Hematopoietic multipotent progenitor cell treated with erythropoietin and hydrocortisone succinate and interleukin-3 and kit ligand, for 4 days (in vitro differentiated cells): Measurements from ENCODE around the gene KCNS3.
A peak's percentile ranks its signal among the peaks of the same experiment; 100 is the strongest.

ENCODE experiments used
- DNase-seq: peaks from one replicate; pipeline ENCODE4 v3.0.0-alpha.2; 2015

Gene KCNS3, protein sequence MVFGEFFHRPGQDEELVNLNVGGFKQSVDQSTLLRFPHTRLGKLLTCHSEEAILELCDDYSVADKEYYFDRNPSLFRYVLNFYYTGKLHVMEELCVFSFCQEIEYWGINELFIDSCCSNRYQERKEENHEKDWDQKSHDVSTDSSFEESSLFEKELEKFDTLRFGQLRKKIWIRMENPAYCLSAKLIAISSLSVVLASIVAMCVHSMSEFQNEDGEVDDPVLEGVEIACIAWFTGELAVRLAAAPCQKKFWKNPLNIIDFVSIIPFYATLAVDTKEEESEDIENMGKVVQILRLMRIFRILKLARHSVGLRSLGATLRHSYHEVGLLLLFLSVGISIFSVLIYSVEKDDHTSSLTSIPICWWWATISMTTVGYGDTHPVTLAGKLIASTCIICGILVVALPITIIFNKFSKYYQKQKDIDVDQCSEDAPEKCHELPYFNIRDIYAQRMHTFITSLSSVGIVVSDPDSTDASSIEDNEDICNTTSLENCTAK

DNA sequence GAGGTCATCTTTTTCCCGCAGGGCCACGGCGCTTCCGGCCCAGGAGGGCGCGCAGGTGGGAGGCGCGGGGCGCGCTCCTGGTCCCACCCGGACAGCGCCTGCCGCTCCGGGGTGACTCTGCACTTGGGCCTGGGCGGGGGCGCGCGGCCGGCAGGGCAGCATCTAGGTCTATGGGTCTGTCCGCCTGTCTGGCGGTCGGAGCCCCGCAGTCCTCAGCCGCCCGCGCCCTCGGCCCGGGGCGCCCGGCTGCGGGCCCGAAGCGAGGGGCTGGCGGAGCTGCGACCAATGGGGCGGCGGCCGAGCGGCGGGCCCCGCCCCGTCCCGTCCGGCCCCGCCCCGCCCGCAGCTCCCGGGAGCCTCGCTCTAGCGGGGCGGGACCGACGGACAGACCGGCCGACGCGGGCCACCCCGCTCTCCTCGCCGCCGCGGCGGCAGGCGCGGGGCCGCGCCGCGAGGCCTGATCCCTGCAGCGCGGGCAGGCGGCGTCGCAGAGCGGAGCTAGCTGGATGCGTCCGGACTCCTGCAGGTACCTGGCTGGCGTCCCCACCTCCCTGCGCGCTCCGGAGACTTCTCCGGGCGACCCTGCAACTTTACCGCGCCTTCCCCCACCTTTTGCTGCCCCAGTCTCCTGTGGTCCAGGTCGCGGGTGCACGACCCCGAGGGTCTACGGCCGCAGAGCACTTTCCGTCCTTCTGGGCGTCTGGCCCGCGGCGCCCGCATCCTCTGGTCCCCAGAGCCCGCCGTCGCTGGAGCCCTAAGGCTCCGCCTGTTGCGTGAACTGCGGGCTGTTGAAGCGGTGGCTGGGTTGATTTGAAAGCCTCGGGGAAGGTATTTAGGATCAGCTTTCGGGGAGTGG, at the start of gene KCNS3:
Gene KCNS3 (plus strand): TSS at position 387 of the 856 bp plus-strand sequence. CDS start 52,342 bp downstream, outside the sequence.
- peak; percentile 42 for DNase-seq

DNA sequence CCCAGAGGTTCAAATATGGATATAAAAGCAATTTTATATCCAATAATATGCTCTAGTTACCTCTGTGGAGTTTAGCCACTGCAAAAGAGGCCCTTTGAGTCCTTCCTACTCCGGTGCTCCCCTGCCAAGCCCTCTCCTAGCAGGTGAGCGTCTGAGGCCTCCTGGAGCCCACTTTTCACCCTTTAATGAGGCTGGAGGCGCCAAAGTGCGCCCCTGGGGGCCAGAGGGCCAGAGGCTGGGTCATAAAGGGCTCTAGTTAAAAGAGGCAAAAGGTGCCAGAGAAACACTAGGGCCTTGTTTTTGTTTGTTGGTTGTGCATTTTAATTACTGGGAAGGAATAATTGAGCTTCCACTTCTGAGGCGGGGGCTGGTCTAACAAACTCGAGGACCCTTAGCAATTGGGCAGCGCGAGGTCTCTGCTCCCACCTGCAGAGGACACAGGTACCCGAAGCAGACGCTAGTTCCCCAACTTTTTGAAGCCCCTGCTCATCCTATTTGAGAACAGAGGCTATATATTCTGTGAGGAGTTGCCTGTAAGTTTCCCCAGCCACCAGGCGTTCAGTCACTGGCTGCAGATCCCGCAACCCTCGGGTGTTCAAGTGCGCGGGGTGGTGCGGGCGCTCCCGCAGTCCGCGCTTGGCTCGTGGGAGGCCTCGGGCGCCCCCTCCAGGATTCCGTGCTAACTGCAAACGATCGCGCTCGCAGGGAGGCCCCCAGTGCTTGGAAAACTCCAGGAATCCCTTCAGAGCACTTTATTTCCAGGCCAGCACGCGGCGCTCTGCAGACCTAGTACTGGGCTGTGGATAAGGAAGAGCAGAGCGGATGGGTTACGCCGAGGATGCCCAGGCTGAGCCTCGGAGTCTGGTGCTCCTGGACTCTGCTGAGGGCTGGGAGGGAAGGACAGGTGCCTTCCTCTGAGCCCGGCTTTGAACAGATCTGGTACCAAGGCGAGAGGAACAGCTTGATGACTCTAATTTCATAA, 48.1 kb upstream of the KCNS3 start:
- peak; percentile 66 for DNase-seq

DNA sequence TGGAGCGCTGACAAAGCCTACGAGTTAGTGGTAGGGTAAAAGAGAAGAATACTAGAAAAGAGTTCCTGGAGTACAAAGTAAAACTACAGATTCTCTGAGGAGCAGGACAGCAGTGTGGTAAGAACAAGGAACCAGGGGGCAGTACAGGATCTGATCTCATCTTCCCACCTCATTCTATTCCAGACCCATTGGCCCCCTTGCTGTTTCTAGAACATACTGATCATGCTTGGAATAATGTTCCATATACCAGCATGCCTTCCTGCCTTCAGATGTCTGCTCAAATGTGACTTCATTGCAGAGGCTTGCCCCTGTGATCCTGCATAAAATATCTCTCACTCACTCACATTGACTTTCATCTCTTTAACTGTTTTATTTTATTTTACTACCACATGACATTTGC, 43.0 kb upstream of the KCNS3 start:
- no peak for DNase-seq

DNA sequence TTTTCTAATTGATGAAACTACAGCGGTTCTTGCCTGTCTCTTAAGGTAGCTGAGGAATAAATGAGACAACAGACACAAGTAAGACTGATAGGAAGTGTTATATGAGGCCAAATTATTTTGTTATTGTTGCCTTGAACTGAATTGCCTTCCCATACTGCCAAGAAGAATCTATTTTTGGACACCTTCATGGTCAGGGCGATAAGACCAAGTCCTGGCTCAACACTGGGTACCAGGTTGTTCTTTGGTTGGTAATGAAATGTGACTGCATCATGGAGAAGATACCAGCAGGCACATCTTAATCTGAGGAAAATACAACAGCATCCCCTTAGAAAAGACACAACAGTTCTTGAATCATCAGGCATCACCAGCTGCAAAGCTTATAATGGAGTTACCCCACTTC, 38.5 kb upstream of the KCNS3 start:
- no peak for DNase-seq

DNA sequence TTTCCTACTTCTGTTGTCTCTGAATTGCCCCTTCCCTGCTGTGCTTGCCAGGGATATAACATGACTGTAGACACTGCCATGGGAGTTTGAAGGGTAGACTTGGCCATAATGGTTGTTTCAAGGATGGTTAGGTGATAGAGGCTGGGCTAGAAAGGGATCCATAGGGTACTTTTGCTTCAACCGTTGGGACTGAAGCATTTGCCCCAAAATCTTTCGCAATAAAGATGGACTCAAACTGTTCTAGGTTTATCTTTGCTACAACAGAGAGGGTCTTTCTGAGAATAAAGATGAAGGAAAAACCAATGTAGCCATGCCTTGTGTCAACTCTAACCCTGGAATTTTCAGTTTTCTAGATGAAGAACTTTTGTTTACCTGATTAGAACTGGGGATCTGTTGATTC, 35.0 kb upstream of the KCNS3 start:
- DNase-seq = no peak

DNA sequence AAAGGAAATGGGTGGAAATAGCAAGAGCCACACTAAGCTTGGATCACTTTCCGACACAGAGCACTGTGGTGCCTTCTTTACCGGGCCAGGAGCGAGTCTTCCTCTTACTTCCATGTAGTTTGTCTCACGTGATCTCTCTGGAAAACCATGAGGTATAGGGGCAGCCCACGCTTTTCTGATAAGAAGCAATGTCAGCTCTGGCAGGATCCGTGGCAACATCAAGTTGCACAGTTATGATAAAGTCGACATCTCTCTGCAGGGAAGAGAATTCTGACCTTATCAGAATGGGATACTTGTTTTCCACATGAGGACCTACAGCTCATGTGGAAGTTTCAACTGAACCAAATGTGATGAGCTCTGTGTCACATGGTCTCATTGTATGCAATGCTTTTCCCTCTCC, 32.7 kb upstream of the KCNS3 start:
- DNase-seq = no peak

DNA sequence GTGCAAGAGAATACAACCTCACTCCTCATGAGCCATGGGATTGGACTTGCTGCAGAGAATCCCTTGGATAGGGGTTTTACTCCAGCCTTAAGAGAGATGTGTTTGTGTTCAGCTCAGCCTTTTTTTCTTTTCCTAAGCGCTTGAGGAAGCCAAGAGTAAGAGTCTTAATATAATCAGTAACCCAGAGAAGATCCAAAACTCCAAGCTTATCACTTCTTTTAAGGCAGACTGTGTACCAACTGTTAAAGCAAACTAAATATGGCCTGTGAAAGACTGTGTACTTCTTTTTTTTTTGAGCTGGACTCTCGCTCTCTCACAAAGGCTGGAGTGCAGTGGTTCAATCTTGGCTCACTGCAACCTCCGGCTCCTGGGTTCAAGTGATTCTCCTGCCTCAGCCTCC, 31.8 kb upstream of the KCNS3 start:
- DNase-seq = no peak

DNA sequence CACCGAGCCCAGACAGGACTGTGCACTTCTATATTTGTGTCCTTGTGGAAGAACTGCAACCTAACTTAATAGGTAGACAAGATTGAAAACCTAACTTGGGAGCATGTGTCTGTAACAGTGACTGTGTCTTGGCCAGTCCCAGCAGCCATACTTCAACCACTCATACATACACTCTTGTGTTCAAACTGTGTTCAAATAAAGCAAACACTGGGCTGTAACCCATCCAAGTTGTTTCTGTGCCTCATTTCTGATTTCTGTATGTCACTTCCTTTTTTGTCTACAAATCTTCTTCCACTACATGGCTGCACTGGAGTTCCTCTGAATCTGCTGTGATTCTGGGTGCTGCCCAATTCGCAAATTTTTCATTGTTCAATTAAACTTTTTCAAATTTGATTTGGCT, 31.2 kb upstream of the KCNS3 start:
- DNase-seq = no peak

DNA sequence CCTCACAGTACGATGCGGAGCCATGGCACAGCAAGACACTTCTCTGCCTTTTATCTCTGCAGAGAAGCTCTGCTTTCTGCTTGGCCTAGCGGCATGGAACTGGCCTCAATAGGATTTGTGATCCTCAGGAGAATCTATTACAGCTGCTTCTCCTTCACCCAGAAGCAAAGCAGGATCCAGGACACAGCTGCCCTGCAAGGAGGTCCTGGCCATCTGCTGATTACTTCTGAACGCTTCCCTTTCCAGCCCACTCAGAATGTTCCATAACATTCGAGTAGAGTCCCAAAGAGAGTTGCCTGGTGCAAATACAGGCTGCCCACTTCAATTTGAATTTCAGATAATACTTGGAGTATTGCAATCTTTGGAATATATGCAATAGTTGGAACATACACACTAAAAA, 29.2 kb upstream of the KCNS3 start:
- no peak for DNase-seq

DNA sequence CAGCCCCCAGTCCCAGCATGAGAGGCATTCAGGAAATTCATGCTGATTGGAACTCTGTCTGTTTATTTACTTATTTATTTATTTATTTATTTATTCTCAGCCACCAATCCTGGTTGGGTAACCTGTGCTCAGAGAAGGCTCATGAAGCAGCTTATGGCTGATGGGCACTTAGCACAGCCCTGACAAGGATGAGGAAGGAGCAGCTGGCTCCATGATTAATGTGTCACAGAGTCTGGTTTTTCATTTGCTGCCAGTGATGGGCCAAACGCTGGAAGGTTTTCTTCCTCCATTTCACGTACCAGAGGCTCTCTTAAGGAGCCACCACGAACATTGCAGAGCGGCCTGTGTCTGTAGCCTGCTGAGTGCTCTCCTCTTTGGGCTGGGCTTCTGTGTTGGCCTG, 28.3 kb upstream of the KCNS3 start:
- DNase-seq = no peak

DNA sequence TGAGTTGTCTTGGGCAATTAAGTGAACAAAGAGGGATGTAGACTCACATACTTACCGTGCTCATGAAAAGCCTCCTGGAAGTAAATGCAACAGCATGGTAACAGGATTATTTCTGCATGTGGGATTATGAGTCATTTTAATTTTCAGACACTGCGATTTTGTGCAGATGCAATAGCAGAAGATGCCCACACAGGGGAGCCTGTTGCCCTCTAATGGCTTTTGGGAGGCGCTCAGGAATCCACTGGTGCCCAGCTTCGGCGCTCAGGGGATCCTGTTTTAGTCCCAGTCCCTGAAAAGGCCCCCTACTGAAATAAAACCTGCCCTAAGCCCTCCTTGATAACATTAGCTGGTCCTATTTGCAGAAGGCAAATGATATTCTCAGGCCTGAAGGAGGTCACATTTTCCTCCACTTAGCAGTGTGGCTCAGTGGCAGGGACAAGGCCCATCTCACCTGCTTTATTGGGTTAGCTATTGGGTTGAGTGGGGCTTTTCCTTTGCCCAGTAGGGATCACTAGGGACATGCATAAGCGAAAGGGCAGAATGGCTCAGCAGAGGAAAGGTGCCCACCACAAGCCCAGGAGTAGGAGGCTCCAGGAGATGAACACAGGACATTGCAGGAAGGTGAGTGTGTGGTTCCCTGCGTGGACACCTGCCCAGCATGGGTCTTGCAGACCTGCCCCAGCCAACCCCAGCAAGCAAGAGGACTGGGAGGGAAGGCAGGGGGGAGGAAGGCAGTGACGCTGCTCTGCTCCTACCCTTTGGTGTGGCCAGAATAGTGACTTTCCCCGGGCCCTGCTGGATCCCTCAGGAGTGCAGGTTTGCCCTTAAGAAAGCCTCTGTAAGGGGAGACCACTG, 26.5 kb upstream of the KCNS3 start:
- DNase-seq = peak; percentile 73

DNA sequence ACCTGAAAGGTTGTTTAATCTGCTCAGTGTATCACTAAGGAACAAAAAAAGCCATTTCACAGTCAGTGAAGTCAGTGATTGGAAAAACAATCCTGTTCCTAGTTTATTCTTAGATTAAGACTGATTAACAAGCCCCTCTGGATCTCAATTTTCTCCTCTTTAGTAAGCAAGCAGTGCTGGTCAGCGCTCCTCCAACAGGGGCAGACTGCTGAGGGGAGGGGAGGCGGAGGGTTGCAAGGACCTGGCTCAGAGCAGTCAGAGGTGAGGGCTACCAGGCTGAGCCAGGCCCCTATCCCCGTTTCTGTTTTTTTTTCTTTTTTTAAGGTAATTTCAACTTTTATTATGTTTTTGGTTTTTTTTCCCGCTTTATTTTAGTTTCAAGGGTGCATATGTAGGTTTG, 24.7 kb upstream of the KCNS3 start:
- DNase-seq = no peak

DNA sequence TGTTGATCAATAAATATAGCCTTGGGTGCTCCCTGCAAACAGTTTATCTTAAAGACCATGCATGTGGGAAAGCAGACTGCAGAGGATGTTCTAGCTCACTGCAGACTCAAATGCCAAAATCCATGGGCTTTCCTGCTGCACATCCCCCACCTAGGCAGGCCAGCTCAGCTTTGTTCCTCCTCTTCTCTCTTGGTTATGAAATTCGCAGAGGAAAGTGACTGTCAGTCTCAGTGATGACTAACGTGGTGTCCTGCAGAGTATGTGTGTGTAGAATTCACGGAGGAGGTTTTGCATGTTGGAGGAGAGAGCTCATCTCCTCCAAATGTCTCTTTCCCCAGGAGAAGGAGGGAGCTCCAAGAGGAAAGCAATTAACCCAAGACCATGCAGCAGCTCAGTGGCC, 21.4 kb upstream of the KCNS3 start:
- no peak for DNase-seq

DNA sequence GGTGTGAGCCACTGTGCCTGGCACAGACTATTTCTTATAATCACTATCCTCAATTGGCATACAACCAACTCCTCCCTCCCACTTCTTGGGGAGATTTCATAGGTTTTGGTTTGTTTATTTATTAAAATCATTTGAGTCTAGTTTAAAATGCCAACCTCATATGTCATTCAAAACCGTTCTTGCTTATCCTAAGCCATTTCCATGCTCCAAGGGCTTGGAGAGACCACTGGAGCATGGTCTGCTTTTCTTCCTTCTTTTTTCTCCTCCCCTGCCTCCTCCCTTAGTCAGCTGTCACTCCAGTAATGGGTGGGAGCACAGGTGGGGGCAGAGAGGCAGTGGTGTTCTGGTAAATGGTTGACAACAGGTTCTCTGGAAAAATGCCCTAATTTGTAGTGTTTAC, 20.4 kb upstream of the KCNS3 start:
- DNase-seq = no peak

DNA sequence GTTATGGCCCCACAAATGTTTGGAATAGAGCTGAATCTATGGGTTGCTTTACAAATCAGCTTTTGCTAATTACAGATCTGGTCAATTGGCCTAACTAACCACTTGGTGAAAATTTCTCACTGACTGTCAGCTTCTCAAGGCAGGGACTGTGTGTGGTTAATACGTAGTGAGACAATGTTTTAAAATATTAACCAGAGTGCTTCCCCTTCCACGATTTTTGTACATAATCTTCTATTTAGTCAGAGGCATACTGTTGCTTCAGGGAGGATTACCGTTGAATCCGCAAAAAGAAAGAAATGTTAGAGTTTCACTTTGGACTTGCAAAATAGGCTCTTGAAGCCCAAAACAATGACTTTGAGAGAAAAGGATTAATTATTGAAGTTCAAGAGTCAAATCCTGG, 14.9 kb upstream of the KCNS3 start:
- DNase-seq = no peak

DNA sequence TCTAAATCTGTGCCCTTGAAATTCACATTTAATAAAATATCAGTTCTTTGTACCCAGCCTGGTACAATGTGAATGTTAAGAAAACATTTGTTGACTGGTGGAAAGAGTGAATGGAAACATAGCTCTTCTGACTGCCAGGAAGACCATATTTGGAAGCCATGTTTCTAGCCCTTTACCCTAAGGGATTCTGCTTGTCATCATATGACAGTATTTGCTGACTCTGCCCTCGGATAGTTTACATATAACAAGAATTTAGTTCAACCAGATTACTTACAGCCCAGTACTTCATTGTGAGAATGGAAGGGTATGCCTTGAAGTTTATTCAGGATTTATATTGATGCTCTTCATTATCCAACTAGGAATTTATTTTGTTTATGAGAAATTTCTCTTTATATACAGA, 13.8 kb upstream of the KCNS3 start:
- no peak for DNase-seq

DNA sequence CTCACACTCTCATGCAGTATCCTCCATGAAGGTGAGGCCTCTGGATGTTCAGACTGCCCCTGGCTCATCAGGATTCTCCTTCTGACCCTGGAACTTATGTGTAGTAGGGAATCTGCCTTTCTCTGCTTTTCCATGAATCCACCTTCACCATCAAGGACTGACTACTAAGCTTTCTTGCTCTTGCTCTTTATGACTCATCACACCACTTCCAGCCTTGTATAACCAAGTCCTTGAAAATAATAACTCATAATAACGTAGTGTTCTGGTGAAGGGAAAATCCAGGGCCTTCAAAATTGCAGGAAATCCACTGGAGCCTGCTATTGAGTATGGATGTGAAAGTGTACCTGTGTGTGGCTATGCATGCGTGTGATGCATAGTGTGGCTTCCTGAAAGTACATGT, 11.3 kb upstream of the KCNS3 start:
- no peak for DNase-seq

DNA sequence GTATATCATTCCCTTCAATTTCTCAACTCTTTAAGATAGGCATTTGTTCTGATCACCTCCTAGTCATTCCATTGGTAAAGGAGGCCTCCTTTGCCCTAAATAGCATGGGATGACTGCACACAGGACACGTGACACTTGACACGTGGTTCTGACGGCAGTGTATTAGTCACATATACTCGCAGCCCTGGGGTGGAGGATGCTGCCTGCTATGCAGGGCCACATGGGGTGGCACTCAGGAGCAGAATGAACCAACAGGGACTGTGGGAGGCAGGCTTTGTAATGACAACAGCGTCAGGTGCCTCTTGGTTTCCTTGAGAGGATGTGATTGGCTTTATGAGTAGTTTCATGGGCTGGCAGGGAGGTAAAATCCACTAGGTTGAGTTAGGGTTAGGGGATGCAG, 9.3 kb upstream of the KCNS3 start:
- DNase-seq = no peak

DNA sequence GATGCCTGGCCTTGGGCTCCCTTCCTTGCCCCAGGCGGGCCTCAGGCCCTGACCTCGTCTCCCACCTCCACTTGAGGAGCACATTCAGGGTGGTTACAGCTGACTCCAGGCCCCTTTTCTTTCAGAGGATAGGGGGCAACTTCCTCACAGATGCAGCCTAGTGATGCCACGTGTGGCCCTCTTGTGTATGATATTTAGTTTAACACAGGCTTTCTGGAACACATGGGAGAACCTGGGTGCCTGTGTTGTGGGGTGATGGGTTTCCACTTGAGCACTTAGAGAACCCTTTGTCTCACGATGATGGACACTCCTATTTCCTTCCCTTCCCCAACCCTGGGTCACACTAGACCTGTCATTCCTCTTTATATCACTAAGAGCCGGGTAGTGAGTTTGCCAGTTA, 6.8 kb upstream of the KCNS3 start:
- DNase-seq = no peak

DNA sequence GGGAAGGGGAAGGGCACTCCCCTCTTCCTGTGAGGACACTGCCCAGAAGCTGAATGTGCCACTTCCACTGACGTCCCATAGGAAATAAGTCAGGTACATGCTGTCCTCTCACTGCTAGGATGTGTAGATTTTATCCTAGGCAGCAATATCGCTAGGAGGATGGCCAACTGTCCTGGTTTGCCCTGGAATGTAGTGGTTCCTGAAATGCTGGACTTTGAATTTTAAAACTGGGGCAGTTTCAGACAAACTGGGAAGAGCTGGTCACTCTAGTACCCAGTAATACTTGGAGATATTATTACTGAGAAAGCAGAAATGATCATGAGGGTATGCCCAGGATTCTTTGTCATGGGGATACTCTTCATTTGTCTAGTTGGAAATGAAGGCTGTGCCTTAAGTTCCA, 5.4 kb upstream of the KCNS3 start:
- DNase-seq = no peak

DNA sequence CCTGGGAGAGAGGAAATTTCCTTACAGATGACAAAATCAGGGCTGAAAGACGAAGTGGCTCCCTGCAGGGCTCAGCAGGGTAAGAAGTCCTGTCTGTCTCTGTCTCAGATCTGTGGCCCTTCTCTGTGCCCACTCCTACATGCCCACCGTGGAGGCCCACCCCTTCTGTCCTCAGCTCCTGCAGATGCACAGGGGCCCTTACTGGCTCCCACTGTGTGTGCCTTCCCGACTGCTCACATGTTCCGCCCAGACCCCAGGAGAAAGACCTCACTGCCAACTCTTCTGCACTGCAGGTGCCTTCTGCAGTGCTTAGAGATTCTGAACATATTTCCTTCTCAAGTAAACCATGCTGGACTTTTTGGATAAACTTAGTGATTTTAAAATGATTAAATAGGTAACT, 1.9 kb upstream of the KCNS3 start:
- no peak for DNase-seq

DNA sequence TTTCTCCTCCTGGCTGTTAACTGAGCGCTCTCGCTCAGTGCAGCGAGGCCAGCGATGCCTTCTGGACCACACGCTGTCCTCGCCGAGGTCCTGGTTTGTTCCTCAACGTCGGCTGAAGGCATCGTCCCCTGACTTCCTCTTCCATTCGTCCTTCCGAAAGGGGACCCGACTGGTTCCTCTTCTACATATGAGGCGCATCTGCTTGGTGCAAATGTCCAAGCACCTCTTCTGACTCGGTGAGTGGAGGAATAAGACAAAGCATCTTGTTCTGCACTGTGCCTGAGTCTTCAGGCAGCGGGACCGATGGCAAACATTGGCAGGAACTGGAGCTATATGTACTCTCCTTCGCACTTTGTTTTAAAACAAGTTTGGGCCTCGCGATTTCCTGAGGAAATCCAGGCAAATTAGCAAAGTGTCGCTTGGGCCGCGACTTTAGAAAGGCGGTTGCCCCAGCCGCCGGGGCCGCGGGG, 621 bp upstream of the KCNS3 start:
- DNase-seq = peak; percentile 60
